Urothelium cell line (cell line): Measurements from ENCODE around the gene CEACAM19.
"Not testable (repeated sequence)": the region's sequence is repeated elsewhere in the genome, so short reads cannot be mapped to it uniquely, and the experiment has no call there.

Experiments used
- DNase-seq: peaks from one replicate; pipeline ENCODE4 v3.0.0; 2011; ENCODE audit warnings: low spot score, mixed read lengths
- FAIRE-seq: peaks from 2 replicates; lab custom pipeline; 2011; peaks lifted over from hg19 to GRCh38; lab: Jason Lieb, UNC

The CEACAM19 gene

DNA sequence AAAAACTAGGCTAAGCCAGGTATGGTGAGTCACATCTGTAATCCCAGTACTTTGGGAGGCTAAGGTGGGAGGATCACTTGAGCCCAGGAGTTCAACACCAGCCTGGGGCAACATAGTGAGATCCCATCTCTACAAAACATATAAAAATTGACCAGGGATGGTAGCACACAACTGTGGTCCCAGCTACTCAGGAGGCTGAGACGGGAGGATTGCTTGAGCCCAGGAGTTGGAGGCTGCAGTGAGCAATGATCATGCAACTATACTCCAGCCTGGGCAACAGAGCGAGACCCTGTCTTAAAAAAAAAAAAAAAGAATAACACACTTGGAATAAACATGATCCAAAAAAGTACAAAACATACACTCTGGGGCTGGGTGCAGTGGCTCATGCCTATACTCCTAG is 1.3 kb upstream of the CEACAM19 start:
- DNase-seq, FAIRE-seq: not testable (repeated sequence)

- FAIRE-seq (no peak), DNase-seq (no peak)
Observed at GRCh38 chr19:44672226-44672625, 944 bp downstream of the CEACAM19 start.

DNA sequence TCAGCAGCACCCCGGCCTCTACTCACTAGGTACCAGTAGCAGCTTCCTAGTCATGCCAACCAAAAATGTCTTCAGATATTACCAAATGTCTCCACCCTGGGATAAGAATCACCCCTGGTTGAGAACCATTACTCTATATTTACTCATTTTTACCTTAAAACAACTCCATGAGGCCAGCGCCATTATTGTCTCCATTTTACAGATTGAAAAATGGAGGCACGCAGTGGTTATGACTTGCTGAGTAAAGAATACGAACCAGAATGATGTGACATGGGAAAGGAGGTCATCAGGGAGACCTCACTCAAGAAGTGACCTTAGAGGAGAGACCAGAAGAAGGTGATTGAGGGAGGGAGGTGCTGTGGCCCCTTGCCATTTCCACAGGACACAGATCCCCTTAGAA is 2.2 kb downstream of the CEACAM19 start:
- no peak for FAIRE-seq
- DNase-seq = no peak

- FAIRE-seq (no peak), DNase-seq (no peak)
Observed at GRCh38 chr19:44675521-44675920, 4.2 kb downstream of the CEACAM19 start.

DNA sequence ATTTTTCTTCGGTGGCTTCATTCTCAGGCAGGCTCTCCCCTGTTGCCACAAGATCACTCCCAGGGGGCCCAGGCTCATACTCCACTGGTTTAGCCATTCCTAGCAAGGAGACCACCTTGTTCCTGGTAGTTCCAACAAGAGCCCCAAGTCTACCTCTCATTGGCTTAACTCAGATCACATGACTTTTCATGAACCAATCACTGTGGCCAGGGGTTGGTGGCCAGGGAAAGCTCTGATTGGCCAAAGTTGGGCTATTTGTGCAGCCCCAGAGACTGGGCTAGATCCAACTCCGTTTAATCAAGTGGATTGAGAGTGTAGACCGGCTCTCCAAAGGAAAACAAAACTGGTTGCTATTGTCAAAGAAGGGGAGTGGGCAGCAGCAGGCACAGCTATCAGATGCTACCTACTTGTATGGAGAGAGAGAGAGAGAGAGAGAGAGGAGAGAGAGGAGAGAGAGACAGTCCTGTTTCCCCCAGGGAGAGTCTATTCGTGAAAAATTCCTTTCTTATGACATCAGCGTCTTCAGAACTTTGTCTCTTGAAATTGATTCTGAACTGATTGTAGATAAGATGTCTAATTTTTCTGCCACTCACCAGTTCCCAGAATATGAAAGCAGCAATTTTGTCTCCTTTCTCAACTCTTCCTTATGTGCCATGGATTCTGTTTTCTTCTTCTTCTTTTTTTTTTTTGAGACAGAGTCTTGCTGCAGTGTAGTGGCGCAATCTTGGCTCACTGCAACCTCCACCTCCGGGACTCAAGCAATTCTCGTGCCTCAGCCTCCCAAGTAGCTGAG is 5.9 kb downstream of the CEACAM19 start:
- DNase-seq (peak; percentile 66), FAIRE-seq (no peak)

- DNase-seq (no peak), FAIRE-seq (no peak)
Observed at GRCh38 chr19:44680536-44680935, 9.3 kb downstream of the CEACAM19 start.

GRCh38 chr19:44681992-44682790 is 10.9 kb downstream of the CEACAM19 start:
- DNase-seq = no peak
- FAIRE-seq = no peak

- no peak for FAIRE-seq
Observed at GRCh38 chr19:44682807-44683206, 11.5 kb downstream of the CEACAM19 start.

DNA sequence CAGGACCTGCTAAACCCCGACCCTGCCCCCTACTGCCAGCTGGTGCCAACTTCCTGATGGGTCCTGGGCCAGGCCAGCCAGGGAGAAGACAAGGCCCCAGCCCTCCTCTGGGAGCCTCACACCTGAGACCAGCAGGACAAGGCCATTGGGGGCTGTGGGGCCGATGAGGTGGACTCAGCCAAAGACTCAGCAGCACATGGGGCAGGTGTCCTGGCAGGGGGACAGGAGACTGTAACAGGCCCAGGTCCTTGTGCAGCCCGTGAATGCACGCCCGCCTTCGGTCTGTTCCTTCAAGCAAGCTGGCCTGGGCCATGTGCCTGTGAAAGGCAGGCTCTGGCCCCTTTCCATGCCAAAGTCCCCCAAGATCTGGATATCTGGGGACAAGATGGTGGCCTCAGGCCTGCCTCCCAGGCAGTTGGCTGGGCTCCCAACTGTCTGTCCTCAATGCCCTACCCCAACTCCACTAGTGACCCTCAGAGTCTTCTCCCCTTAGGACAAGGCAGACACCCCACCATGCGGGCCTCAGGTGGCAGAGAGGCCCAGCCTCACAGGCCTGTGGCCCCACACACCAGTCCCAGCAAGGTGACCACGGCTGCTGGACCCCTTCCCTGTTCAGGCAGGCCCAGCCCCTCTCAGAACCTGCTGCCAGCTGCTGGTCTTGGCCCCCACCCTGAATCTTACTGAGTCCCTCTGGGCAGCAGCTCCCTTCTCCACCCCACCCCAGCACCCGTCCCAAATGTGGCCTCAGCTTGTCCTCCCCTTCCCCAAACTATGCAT is 12.3 kb downstream of the CEACAM19 start:
- no peak for FAIRE-seq

More at GRCh38 chr19:44682807-44683206, 11.5 kb downstream of the CEACAM19 start:
- DNase-seq = no peak

DNA sequence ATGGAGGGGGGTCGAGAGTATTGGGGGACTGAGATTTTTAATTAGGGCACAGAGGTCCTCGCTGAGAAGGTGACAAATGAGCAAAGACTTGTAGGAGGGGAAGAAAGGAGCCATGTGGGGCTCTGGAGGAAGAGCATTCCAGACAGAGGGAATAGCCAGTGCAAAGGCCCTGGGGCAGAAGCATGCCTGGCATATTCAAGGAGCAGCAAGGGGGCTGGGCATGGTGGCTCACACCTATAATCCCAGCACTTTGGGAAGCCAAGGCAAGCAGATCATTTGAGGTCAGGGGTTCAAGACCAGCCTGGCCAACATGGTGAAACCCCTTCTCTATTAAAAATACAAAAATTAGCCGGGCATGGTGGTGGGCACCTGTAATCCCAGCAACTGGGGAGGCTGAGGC is 13.1 kb downstream of the CEACAM19 start:
- not testable (repeated sequence) for DNase-seq, FAIRE-seq

More for the DNA sequence above, 12.3 kb downstream of the CEACAM19 start:
- DNase-seq = no peak

GRCh38 chr19:44684892-44685863 is 13.9 kb downstream of the CEACAM19 start:
- no peak for FAIRE-seq

DNA sequence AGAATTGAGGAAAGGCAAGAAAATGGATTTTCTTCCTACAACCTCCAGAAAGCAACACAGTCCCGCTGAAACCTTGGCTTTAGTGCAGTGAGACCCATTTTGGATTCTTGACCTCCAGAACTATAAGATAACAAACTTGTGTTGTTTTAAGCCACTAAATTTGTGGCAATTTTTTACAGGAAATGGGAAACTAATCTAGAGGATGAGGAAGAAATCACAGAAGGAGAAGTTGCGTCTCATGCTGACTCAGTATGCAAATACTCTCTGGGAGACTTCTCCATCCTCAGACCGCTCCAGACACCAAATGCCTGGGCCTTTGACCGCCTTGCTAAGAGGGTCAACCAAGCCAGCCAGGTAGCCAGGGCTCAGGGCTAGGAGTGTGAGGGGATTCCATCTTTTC is 14.6 kb downstream of the CEACAM19 start:
- FAIRE-seq (no peak), DNase-seq (no peak)

More at GRCh38 chr19:44684892-44685863, 13.9 kb downstream of the CEACAM19 start:
- peak; percentile 68 for DNase-seq

GRCh38 chr19:44686896-44687295 is 15.6 kb downstream of the CEACAM19 start:
- no peak for FAIRE-seq

DNA sequence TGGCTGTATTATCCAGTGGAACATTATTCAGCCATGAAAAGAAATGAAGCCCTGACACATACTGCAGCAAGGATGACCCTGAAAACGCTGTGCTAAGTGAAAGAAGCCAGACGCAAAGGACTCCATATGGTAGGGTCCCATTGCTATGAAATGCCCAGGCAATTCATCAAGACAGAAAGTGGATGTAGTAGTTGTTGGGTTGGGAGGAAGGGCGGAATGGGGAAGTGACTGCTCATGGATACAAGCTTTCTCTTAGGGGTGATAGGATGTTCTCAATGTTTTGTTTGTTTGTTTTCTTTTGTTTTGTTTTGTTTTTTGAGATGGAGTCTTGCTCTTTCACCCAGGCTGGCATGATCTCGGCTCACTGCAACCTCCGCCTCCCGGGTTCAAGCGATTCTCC is 16.6 kb downstream of the CEACAM19 start:
- DNase-seq (no peak), FAIRE-seq (no peak)

More at GRCh38 chr19:44686896-44687295, 15.6 kb downstream of the CEACAM19 start:
- DNase-seq = no peak

- FAIRE-seq = no peak
Observed at GRCh38 chr19:44689290-44690130, 18.2 kb downstream of the CEACAM19 start.

DNA sequence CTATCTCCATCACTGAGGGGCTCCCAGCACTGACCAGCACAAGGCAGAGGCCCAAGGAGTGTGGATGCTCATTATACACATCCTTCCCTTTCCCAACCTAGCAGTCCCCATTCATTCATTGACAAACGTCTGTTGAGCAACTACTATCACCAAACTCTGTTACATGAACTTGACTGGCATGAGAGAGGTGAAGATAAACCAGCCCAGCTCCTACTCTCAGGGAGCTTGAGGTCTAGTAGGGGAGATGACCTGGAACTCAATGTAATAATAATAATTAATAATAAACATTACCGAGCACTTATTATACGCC is 18.8 kb downstream of the CEACAM19 start:
- no peak for FAIRE-seq

More at GRCh38 chr19:44689290-44690130, 18.2 kb downstream of the CEACAM19 start:
- peak; percentile 70 for DNase-seq

DNA sequence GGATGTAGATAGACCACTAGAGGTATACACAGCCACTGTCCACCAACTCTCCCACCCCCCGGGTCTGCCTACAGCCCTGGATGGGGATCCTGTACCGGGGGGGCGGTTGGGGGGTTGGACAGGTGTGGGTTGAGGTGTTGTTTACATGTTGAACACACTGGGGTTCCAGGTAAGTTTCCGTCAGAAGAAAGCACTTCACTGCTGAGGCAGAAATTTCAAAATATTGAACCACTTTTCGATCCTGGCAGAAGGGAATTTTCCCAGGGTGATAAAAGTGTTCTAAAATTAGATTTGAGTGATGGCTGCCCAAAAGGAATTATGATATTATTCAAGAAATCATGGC is 21.1 kb downstream of the CEACAM19 start:
- DNase-seq (no peak), FAIRE-seq (no peak)

More for the DNA sequence above, 18.8 kb downstream of the CEACAM19 start:
- no peak for DNase-seq

GRCh38 chr19:44694184-44694579 is 22.9 kb downstream of the CEACAM19 start:
- FAIRE-seq (no peak), DNase-seq (no peak)
